GM12801 (cell line): ENCODE results near the gene ETV1.

ENCODE experiments used
- TF ChIP-seq, protein P1 (sequence below): IDR thresholded peaks from one replicate; pipeline ENCODE4 v1.5.1; 2011; ENCODE audit warnings: control low read depth; ENCODE audit not compliant: insufficient read length; ENCODE audit errors: extremely low read depth

The ETV1 gene

DNA sequence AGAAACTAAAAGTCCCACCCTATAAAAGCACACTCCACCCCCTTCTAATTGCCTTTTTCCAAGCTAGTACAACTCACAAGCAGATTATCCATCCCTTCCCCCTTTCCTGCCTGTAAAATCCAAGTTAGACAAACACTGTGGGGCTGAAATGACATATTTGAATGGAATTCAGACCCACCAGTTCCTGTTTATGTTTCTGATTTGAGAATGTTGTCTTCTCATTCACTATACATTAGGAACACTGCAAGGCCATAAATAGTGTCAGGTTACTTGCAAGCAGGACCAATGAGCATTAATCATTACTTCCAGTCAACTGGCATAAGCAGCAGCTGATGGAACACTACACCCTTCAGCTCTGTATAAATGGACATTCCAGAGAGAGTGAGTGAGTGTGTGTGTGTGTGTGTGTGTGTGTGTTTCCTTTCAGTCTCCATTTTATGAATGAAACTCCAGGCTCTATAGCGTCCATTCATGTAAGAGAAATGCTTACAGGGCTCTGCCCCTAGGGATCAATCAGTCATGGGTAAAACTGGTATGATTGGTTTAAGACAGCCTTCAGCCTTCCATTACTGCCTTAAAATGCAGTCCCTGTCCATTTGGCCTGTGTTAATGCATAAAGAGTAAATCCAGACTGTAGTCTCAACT, 69.3 kb downstream of the ETV1 start:
- TF ChIP-seq, protein P1, sequence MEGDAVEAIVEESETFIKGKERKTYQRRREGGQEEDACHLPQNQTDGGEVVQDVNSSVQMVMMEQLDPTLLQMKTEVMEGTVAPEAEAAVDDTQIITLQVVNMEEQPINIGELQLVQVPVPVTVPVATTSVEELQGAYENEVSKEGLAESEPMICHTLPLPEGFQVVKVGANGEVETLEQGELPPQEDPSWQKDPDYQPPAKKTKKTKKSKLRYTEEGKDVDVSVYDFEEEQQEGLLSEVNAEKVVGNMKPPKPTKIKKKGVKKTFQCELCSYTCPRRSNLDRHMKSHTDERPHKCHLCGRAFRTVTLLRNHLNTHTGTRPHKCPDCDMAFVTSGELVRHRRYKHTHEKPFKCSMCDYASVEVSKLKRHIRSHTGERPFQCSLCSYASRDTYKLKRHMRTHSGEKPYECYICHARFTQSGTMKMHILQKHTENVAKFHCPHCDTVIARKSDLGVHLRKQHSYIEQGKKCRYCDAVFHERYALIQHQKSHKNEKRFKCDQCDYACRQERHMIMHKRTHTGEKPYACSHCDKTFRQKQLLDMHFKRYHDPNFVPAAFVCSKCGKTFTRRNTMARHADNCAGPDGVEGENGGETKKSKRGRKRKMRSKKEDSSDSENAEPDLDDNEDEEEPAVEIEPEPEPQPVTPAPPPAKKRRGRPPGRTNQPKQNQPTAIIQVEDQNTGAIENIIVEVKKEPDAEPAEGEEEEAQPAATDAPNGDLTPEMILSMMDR, result no peak

GRCh38 chr7:13915891-13916290, 73.6 kb downstream of the ETV1 start:
- TF ChIP-seq, protein P1, result no peak

DNA sequence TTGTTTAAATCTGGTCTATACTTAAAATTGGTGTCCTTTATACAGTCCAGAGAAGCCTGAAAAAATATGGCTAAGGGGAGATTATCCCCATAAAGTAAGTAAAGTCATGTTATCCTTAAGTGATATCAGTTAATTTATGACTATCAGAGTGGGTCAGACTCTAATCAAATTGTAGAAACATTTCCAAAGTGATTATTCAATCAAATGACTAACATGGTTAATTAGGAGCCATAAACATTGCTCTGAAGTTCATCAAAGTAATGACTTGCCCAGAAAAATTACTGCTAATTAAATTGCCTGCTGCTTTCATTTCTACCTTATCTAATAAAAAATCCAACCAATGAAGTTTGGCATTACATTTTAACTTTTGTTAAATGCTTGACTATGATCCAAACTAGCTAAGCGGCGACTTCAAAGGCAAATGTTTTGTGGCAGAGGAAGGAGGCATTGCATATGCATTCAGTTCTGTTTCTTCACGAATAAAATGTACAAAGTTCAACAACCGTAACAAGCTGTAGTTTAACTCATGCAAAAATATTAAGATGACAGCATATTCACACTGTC, 76.7 kb downstream of the ETV1 start:
- TF ChIP-seq, protein P1, result no peak

- TF ChIP-seq, protein P1, result no peak
These were observed 77.6 kb downstream of the ETV1 start for GRCh38 chr7:13911909-13912308.

- TF ChIP-seq, protein P1, result no peak
These were observed 78.5 kb downstream of the ETV1 start for GRCh38 chr7:13910805-13911551.

DNA sequence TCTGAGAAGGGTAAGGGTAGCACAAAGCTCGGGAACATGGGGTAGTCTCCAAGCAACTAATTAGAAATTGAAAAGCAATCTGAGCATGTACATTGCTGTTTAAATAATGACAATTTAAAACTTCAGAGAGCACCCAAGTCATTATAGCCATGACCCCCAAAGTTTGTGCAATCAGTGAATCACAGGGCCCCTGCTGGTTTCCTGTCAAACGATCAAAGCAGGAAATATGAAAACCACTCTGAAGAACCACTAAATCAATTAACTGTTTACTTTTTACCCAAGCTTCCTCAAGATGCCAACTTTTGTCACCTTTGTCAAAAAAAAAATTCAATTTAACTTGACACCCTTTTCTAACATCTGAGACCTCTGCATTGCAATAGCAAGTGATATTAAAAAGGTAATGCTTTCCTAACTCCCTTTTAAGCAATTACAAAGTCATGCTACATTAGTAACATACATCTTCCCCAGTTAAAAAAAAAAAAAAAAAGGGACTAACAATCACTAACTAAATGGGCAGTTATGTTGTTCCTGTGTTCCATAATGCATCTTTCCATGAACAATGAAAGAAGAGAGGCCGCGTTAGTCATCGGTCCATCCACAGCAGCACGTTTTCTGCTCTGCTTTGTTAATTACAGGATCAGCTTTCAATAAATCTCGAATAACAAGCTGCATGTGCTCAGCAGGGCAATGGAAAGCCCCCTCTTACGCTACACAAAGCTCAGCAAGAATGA, 80.6 kb downstream of the ETV1 start:
- TF ChIP-seq, protein P1, result no peak

- TF ChIP-seq, protein P1, result no peak
These were observed 81.6 kb downstream of the ETV1 start for GRCh38 chr7:13907831-13908230.
